H1 (cell line): ENCODE results near the gene RCOR2. TPM values are rescaled to one million over a fixed set of nuclear protein-coding genes. Genes with fewer than 3 reads are reported as not detected.

ENCODE experiments used
- CTCF ChIA-PET: fragments of 300-600 bp; sonication (Branson Sonifier 250); formaldehyde crosslinking; loops from one replicate; lab custom pipeline; 2021; ENCODE audit not compliant: partially characterized antibody; lab: Charles Lee
- POLR2A ChIA-PET: fragments of 300-600 bp; sonication (Branson Sonifier 250); formaldehyde crosslinking; loops from one replicate; lab custom pipeline; 2021; ENCODE audit warnings: inconsistent platforms; ENCODE audit not compliant: partially characterized antibody; lab: Charles Lee
- DNase-seq, 2 experiments: peaks; one replicate each; pipeline versions ENCODE4 v3.0.0 to v3.0.0-alpha.2; 2010 to 2022; ENCODE audit warnings: low spot score in 2 of 2, low read depth in 1 of 2, mixed read lengths in 1 of 2
- FAIRE-seq: peaks from 2 replicates; lab custom pipeline; 2011; peaks lifted over from hg19 to GRCh38; lab: Jason Lieb, UNC
- H2AFZ ChIP-seq: 2 replicates; pipeline ENCODE4 v1.8.1; 2012; ENCODE audit warnings: low read length, inconsistent platforms
- H2AK5ac ChIP-seq: 2 replicates; pipeline ENCODE4 v1.6.1; 2013; ENCODE audit warnings: low read depth, low read length
- H2BK120ac ChIP-seq: replicated peaks from 2 replicates; pipeline ENCODE3; 2013; ENCODE audit warnings: low read depth, low read length, inconsistent platforms
- H2BK12ac ChIP-seq: 2 replicates; pipeline ENCODE4 v1.6.1; 2013; ENCODE audit warnings: low read depth, low read length
- H2BK15ac ChIP-seq: 2 replicates; pipeline ENCODE4 v1.6.1; 2013; ENCODE audit warnings: low read length
- H2BK20ac ChIP-seq: 2 replicates; pipeline ENCODE4 v1.6.1; 2013; ENCODE audit warnings: low read length
- H2BK5ac ChIP-seq: 2 replicates; pipeline ENCODE4 v1.6.1; 2013; ENCODE audit warnings: low read depth, low read length
- H3K14ac ChIP-seq: 2 replicates; pipeline ENCODE4 v1.6.1; 2013; ENCODE audit warnings: inconsistent platforms; ENCODE audit not compliant: insufficient read length
- H3K18ac ChIP-seq: 2 replicates; pipeline ENCODE4 v1.6.1; 2013; ENCODE audit warnings: low read length; ENCODE audit errors: extremely low read depth
- H3K23ac ChIP-seq: 2 replicates; pipeline ENCODE4 v1.6.1; 2013; ENCODE audit warnings: inconsistent platforms; ENCODE audit not compliant: insufficient read length
- H3K23me2 ChIP-seq: 2 replicates; pipeline ENCODE4 v1.6.1; 2013; ENCODE audit warnings: low read depth, low read length
- H3K27ac ChIP-seq: 2 replicates; pipeline ENCODE4 v1.6.1; 2011; ENCODE audit warnings: low read depth, low read length, inconsistent platforms
- H3K27me3 ChIP-seq, 4 experiments: replicated peaks in 1 of 4; 1 replicate in 1 of 4; 2 replicates in 3 of 4; pipeline versions ENCODE4 v1.6.1 to v1.8.1; 2011 to 2013; ENCODE audit warnings: low read length in 3 of 4, mild to moderate bottlenecking in 3 of 4, inconsistent platforms in 2 of 4, mixed read lengths in 2 of 4, moderate library complexity in 1 of 4; ENCODE audit not compliant: control insufficient read depth in 3 of 4, insufficient read depth in 3 of 4; ENCODE audit errors: extremely low read depth in 1 of 4
- H3K36me3 ChIP-seq, 4 experiments: 2 replicates each; pipeline versions ENCODE4 v1.6.1 to v1.8.1; 2011 to 2013; ENCODE audit warnings: mild to moderate bottlenecking in 4 of 4, low read length in 3 of 4, moderate library complexity in 2 of 4, control low read depth in 1 of 4, inconsistent platforms in 1 of 4; ENCODE audit not compliant: insufficient read depth in 4 of 4, control insufficient read depth in 2 of 4
- H3K4ac ChIP-seq: replicated peaks from 2 replicates; pipeline ENCODE3; 2013; ENCODE audit warnings: low read length, low read depth, mixed read lengths, inconsistent platforms; ENCODE audit not compliant: insufficient read length
- H3K4me1 ChIP-seq, 4 experiments: replicated peaks in 1 of 4; 1 replicate in 1 of 4; 2 replicates in 3 of 4; pipeline versions ENCODE4 v1.6.1 to v1.8.1; 2011 to 2013; ENCODE audit warnings: low read length in 3 of 4, inconsistent platforms in 2 of 4, mixed read lengths in 1 of 4; ENCODE audit not compliant: insufficient read depth in 4 of 4, control insufficient read depth in 3 of 4
- H3K4me2 ChIP-seq, 2 experiments: 2 replicates each; pipeline versions ENCODE4 v1.6.1 to v1.8.1; 2011 to 2013; ENCODE audit warnings: low read depth in 2 of 2, low read length in 2 of 2, control low read depth in 1 of 2, inconsistent platforms in 1 of 2, mild to moderate bottlenecking in 1 of 2; ENCODE audit not compliant: insufficient read depth in 1 of 2
- H3K4me3 ChIP-seq, 4 experiments: fragments of 200-600, 300-600 bp in 1 of 4; sonication (generic), shearing (Covaris generic), sonication (Bioruptor Twin) in 1 of 4; 2 replicates each; pipeline versions ENCODE4 v1.5.1 to v1.8.1; 2011 to 2016; ENCODE audit warnings: low read length in 4 of 4, low read depth in 3 of 4, control low read depth in 2 of 4, inconsistent platforms in 2 of 4, mild to moderate bottlenecking in 2 of 4, mixed read lengths in 1 of 4, moderate library complexity in 1 of 4; ENCODE audit not compliant: insufficient read depth in 2 of 4; ENCODE audit errors: extremely low read depth in 1 of 4
- H3K56ac ChIP-seq: replicated peaks from 2 replicates; pipeline ENCODE3; 2013; ENCODE audit warnings: low read depth, mild to moderate bottlenecking, mixed read lengths, low read length, inconsistent platforms; ENCODE audit not compliant: insufficient read length
- H3K79me1 ChIP-seq: 2 replicates; pipeline ENCODE4 v1.6.1; 2013; ENCODE audit warnings: low read depth, low read length, control low read depth
- H3K79me2 ChIP-seq, 2 experiments: 2 replicates each; pipeline versions ENCODE4 v1.6.1 to v1.8.1; 2012 to 2013; ENCODE audit warnings: low read length in 2 of 2, mild to moderate bottlenecking in 2 of 2, inconsistent platforms in 1 of 2; ENCODE audit not compliant: insufficient read depth in 2 of 2, control insufficient read depth in 1 of 2
- H3K9ac ChIP-seq, 4 experiments: replicated peaks in 1 of 4; 1 replicate in 1 of 4; 2 replicates in 3 of 4; pipeline versions ENCODE4 v1.6.1 to v1.8.1; 2011 to 2013; ENCODE audit warnings: low read depth in 3 of 4, low read length in 3 of 4, control low read depth in 2 of 4, mild to moderate bottlenecking in 2 of 4, moderate library complexity in 2 of 4, inconsistent platforms in 1 of 4; ENCODE audit errors: extremely low read depth in 1 of 4
- H3K9me3 ChIP-seq, 2 experiments: 2 replicates each; pipeline versions ENCODE4 v1.6.1 to v1.8.1; 2012 to 2013; ENCODE audit warnings: mild to moderate bottlenecking in 2 of 2, moderate library complexity in 2 of 2, control low read depth in 1 of 2, inconsistent platforms in 1 of 2, low read depth in 1 of 2, low read length in 1 of 2, mixed read lengths in 1 of 2; ENCODE audit not compliant: insufficient read depth in 2 of 2
- H4K20me1 ChIP-seq, 2 experiments: replicated peaks in 1 of 2; 2 replicates each; pipeline versions ENCODE3 to v1.8.1; 2011 to 2013; ENCODE audit warnings: inconsistent platforms in 2 of 2, low read length in 2 of 2, mild to moderate bottlenecking in 1 of 2; ENCODE audit not compliant: insufficient read depth in 2 of 2, control insufficient read depth in 1 of 2
- H4K5ac ChIP-seq: 2 replicates; pipeline ENCODE4 v1.6.1; 2013; ENCODE audit warnings: low read length, low read depth, mixed read lengths, inconsistent platforms; ENCODE audit not compliant: insufficient read length
- H4K8ac ChIP-seq: 2 replicates; pipeline ENCODE4 v1.8.0; 2013; ENCODE audit warnings: mild to moderate bottlenecking, moderate library complexity, low read length, inconsistent platforms; ENCODE audit not compliant: insufficient read depth; ENCODE audit errors: extremely low read depth
- H4K91ac ChIP-seq: replicated peaks from 2 replicates; pipeline ENCODE3; 2013; ENCODE audit warnings: low read length, mixed read lengths, inconsistent platforms; ENCODE audit not compliant: insufficient read length
- NRF1 ChIP-seq: IDR thresholded peaks from 2 replicates; pipeline ENCODE4 v1.6.1; 2011; ENCODE audit warnings: mild to moderate bottlenecking, low read depth, low read length, improper control_type of control experiment
- WGBS, 2 experiments: shearing (Covaris generic) in 1 of 2; methylation state at CpG; one replicate each; pipeline versions ENCODE4 v1.1.6 to v1.1.7; 2013 to 2015; ENCODE audit warnings: low lambda C conversion rate in 2 of 2, mixed read lengths in 2 of 2, inconsistent platforms in 1 of 2, low coverage in 1 of 2, missing lambda C conversion rate in 1 of 2; ENCODE audit not compliant: insufficient replicate concordance in 2 of 2, insufficient coverage in 1 of 2, insufficient read length in 1 of 2; ENCODE audit errors: extremely low coverage in 1 of 2, missing lambda C conversion rate in 1 of 2; 5-methylcytosine and 5-hydroxymethylcytosine counted together
- polyA plus RNA-seq, 7 experiments: library from polyadenylated mRNA; depleted of rRNA in 3 of 7; stranded (reverse) in 5 of 7; unstranded in 2 of 7; fragments of >200 nt in 5 of 7; fragments of 200-250 nt in 2 of 7; gene quantifications; 1 replicate in 5 of 7; 2 replicates in 1 of 7; 4 replicates in 1 of 7; pipeline versions ENCODE4 v1.2.1 to v1.2.3, GENCODE V29; 2011 to 2013; ENCODE audit warnings: missing spikeins in 2 of 7, mixed read lengths in 2 of 7
- total RNA-seq: library from RNA; stranded (reverse); fragmentation: NEBNext Ultra II Directional; extraction: Animal tissue kit (Norgen Biotek cat#: 25700); gene quantifications from 2 replicates; pipeline ENCODE4 v1.2.1, GENCODE V29; 2021
- TF ChIP-seq, protein P1 (sequence below): IDR thresholded peaks from 2 replicates; pipeline ENCODE4 v1.6.1; 2012; ENCODE audit warnings: inconsistent platforms
- TF ChIP-seq, protein P2 (sequence below): IDR thresholded peaks from 2 replicates; pipeline ENCODE4 v1.6.1; 2012; ENCODE audit warnings: inconsistent platforms

The RCOR2 gene
- total and polyA plus RNA-seq, 2 of the 8 experiments (the other 6 are each of a cell fraction or from before 2014, with no cell fraction given): 54.6 to 78.0 TPM

DNA sequence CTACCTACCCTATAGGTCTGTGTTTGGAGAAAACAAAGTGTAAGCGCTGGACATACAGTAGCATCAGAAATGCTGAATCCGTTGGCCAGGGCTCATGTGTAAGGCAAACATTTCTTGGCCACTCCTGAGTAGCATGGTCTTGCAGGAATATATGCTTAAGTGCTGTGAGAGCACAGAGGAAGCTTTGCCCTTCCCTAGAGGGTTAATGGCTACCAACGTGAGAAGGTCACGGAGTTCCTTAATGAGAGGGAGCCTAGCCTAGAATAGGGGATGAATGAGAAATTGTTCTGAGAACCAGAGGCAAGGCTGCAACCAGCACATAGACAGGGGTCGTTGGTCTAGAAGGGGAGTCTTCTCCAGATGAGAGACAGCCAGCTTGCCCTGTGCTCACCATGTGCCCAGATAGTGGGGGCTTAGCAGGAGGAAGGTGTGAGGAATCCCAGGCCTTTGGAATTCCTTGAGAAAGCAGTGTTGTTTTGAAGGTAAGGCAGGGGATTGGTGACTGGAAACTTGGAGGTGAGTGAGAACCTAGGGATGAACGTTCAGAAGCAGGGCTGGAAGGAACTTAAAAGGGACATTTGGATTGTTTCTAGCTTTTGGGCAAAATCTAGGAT lies 29.5 kb downstream of the RCOR2 start:
- DNase-seq (no peak), FAIRE-seq (no peak)
- Histone ChIP-seq H3K9ac (no peak overlapping the region), H3K36me3 (no peaks in the 10 kb centered on the region), H3K9me3 (no peaks in the 10 kb centered on the region), H4K20me1 (peaks cover 12 to 20% of the 10 kb centered on the region in 2 experiments), H3K27me3 (no peaks in the 10 kb centered on the region), H3K27ac (peak overlapping the region; percentile 13; the same call in 1 of the 2 replicates), H3K4me3 (peak overlapping the region in 1 of 4 experiments; percentile 26; a peak in 1 of 8 replicates), H2BK12ac (no peak overlapping the region), H3K79me1 (peaks cover 24% of the 10 kb centered on the region), H2AK5ac (no peak overlapping the region; the same call in 1 of the 2 replicates), H3K23me2 (0 out of 2 replicates have a peak, but pooled peaks cover 3% of the 10 kb centered on the region), H4K8ac (no peak overlapping the region), H2BK20ac (no peak overlapping the region), H3K4me2 (peak overlapping the region in 1 of 2 experiments; percentile 54; a peak in 3 of 4 replicates), H2BK5ac (0 out of 2 replicates have a peak overlapping the region, but pooled peaks have one; percentile 36), H4K5ac (no peak overlapping the region), H3K79me2 (peaks cover 4 to 84% of the 10 kb centered on the region in 2 experiments; a peak in 3 of 4 replicates), H3K14ac (no peak overlapping the region), H2BK15ac (peak overlapping the region; percentile 61; the same call in 1 of the 2 replicates), H2BK120ac (no peak overlapping the region), H3K4me1 (peaks cover 15 to 35% (median 17%) of the 10 kb centered on the region in 4 experiments), H3K4ac (no peak overlapping the region), H3K23ac (no peak overlapping the region), H4K91ac (no peak overlapping the region), H2AFZ (no peak overlapping the region), H3K18ac (no peak overlapping the region), H3K56ac (no peak overlapping the region)
- ChIA-PET POLR2A (interaction anchor here (0.9 to 2.8 kb wide), 11 partner anchors 9 to 40 kb away, joined by 3 to 11 read pairs (median 4); partner anchors contain the start of gene RCOR2), CTCF (interaction anchor here (0.9 to 6.4 kb wide), 11 partner anchors 13 to 71 kb away, joined by 3 to 45 read pairs (median 3); partner anchors contain the start of gene MARK2)
- WGBS, 2 experiments: 72% methylated on average over 6 of the region's 6 CpGs; no CpG with 5 or more reads in 1 of the 2 experiments
- TF ChIP-seq, protein P1, sequence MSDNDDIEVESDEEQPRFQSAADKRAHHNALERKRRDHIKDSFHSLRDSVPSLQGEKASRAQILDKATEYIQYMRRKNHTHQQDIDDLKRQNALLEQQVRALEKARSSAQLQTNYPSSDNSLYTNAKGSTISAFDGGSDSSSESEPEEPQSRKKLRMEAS: peak; percentile 94
- TF ChIP-seq NRF1: no peak
- TF ChIP-seq, protein P2, sequence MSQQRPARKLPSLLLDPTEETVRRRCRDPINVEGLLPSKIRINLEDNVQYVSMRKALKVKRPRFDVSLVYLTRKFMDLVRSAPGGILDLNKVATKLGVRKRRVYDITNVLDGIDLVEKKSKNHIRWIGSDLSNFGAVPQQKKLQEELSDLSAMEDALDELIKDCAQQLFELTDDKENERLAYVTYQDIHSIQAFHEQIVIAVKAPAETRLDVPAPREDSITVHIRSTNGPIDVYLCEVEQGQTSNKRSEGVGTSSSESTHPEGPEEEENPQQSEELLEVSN: peak; percentile 94
